ENCODE results near the gene KCNC3. TPM values are rescaled to one million over a fixed set of nuclear protein-coding genes. Genes with fewer than 3 reads are reported as not detected.

Gene KCNC3
- total RNA-seq, 5 donors from 2014 or later (not counting 1 experiment from before 2014, with no cell fraction given): 0.75 to 4.3 (median 1.5) TPM

DNA sequence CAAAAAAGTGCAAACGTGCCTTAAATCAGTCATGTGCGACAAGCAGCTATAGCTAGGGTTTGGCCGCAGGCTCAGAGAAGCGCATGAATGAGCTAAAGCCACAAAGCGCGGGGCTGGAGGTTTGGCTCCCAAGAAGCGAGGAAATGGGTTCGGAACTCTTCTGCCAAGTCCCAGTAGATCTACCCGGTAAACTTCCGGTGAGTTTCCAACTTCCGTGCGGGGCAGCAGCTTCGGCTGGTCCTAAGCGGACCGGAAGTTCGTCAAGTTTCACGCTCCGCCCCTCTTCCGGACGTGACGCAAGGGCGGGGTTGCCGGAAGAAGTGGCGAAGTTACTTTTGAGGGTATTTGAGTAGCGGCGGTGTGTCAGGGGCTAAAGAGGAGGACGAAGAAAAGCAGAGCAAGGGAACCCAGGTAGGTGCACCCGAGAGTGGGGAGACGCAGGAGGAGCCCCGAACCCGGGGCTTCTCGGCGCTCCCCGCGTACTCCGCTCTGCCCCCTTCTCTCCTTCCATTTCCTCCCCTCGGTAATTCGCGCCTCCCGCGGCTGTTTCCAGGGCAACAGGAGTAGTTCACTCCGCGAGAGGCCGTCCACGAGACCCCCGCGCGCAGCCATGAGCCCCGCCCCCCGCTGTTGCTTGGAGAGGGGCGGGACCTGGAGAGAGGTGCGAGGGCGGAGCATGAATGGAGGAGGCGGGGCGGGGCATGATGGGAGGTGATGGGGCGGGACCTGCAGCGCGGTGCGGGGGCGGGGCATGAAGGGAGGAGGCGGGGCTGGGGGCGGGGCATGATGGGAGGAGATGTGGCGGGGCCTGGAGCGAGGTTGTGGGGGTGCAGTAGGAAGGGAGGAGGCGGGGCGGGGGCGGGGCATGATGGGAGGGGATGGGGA, 47.2 kb upstream of the KCNC3 start, which contains the start of gene NR1H2:
NR1H2 (plus strand) TSS at position 292 of the 885 bp plus-strand sequence. CDS start 1,149 bp downstream, outside the sequence.
- H3K4me1 ChIP-seq (ENCODE audit: control insufficient read depth in 1 of 2, extremely low read depth in 1 of 2, insufficient read depth in 2 of 2, low read length in 2 of 2): peaks cover 0 to 24% of the 10 kb centered on the region in 2 experiments
- ChIA-PET POLR2A (interaction anchor here (0.6 to 0.7 kb wide), 3 partner anchors 19 to 486 kb away, joined by 3 to 5 read pairs (median 3); partner anchors contain the start of gene JOSD2 (in 1 of the 2)), CTCF (interaction anchor here in 1 of 2 donors (0.6 to 1.5 kb wide), 3 partner anchors 12 to 133 kb away, joined by 3 to 8 read pairs (median 5); no protein-coding TSS in a partner anchor)
- no peaks in the 10 kb centered on the region for H3K9me3 ChIP-seq
- H3K4me3 ChIP-seq (ENCODE audit: control insufficient read depth in 1 of 2, extremely low read depth in 1 of 2, low read length in 1 of 2): peak within 1 kb of the TSS; percentile 78 to 80
- peaks cover 16 to 32% (median 24%) of the 10 kb centered on the region in 3 donors for H3K4me1 Mint-ChIP-seq
- H3K36me3 ChIP-seq (ENCODE audit: control insufficient read depth in 2 of 2, extremely low read depth in 1 of 2, insufficient read depth in 1 of 2, low read length in 1 of 2): peaks cover 10 to 42% of the 10 kb centered on the region in 2 donors
- no peaks in the 10 kb centered on the region for H3K9me3 Mint-ChIP-seq
- H3K27me3 ChIP-seq (replicated peaks in 1 of 2; ENCODE audit: control insufficient read depth in 2 of 2, extremely low read depth in 1 of 2, insufficient read depth in 2 of 2, low read length in 1 of 2): no peaks in the 10 kb centered on the region
- WGBS (ENCODE audit: insufficient coverage): 0% methylated on average over 47 of the region's 67 CpGs
- H3K4me3 Mint-ChIP-seq: peak within 1 kb of the TSS; percentile 91 to 100 (median 91)
- peak within 1 kb of the TSS; percentile 99 for H3K27ac ChIP-seq (ENCODE audit: low read length)
- ATAC-seq (replicated peaks in 1 of 4) (peak; percentile 87 to 89 (median 89)), DNase-seq (peak; percentile 90 to 98 (median 94))
- no peaks in the 10 kb centered on the region for H3K27me3 Mint-ChIP-seq
- peaks cover 24% of the 10 kb centered on the region for H3K36me3 Mint-ChIP-seq
- H3K27ac Mint-ChIP-seq: peak within 1 kb of the TSS; percentile 95 to 97

DNA sequence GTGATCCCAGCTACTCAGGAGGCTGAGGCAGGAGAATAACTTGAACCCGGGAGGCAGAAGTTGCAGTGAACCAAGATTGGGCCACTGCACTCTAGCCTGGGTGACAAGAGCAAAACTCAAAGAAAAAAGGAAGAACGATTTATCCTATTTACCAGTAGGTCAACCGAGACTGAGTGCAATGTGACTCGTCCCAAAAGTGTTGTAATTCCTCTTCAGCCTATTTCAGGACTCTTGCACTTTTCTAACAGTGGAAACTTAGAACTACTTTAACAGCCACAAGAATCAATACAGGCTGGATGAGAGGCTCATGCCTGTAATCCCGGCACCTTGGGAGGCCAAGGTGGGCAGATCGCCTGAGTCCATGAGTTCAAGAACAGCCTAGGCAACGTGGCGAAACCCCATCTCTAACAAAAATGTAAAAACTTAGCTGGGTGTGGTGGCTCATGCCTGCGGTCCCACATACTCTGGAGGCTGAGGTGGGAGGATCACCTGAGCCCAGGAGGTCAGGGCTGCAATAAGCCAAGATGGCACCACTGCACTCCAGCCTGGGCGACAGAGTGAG, 42.8 kb upstream of the KCNC3 start:
- no peaks in the 10 kb centered on the region for H3K27me3 Mint-ChIP-seq

GRCh38 chr19:50368649-50369570, 39.7 kb upstream of the KCNC3 start:
- peak overlapping the region; percentile 66 to 86 for H3K27ac Mint-ChIP-seq
- Histone ChIP-seq H3K4me3 (ENCODE audit: control insufficient read depth in 1 of 2, extremely low read depth in 1 of 2, low read length in 1 of 2) (peak overlapping the region; percentile 68 to 77), H3K27ac (ENCODE audit: low read length) (peak overlapping the region; percentile 35), H3K27me3 (replicated peaks in 1 of 2; ENCODE audit: control insufficient read depth in 2 of 2, extremely low read depth in 1 of 2, insufficient read depth in 2 of 2, low read length in 1 of 2) (no peaks in the 10 kb centered on the region), H3K4me1 (ENCODE audit: control insufficient read depth in 1 of 2, extremely low read depth in 1 of 2, insufficient read depth in 2 of 2, low read length in 2 of 2) (peaks cover 4 to 38% of the 10 kb centered on the region in 2 experiments), H3K9me3 (no peaks in the 10 kb centered on the region), H3K36me3 (ENCODE audit: control insufficient read depth in 2 of 2, extremely low read depth in 1 of 2, insufficient read depth in 1 of 2, low read length in 1 of 2) (no peaks in the 10 kb centered on the region)
- CTCF ChIA-PET: interaction anchor here in 1 of 2 donors (0.8 to 3.0 kb wide), 2 partner anchors 12 to 46 kb away, joined by 4 to 9 read pairs; no protein-coding TSS in a partner anchor
- no peaks in the 10 kb centered on the region for H3K36me3 Mint-ChIP-seq
- H3K4me1 Mint-ChIP-seq: peaks cover 28 to 37% (median 36%) of the 10 kb centered on the region in 3 donors
- DNase-seq: peak; percentile 36 to 88 (median 67)
- WGBS (ENCODE audit: insufficient coverage): 6% methylated on average over 20 of the region's 34 CpGs
- POLR2A ChIA-PET: no interaction called here
- peak overlapping the region; percentile 86 to 95 (median 86) for H3K4me3 Mint-ChIP-seq
- ATAC-seq (replicated peaks in 1 of 4): peak; percentile 75 to 84 (median 80)
- H3K27me3 Mint-ChIP-seq: no peaks in the 10 kb centered on the region
- H3K9me3 Mint-ChIP-seq: no peaks in the 10 kb centered on the region

More for the DNA sequence above, 42.8 kb upstream of the KCNC3 start:
- ChIA-PET POLR2A (no interaction called here), CTCF (no interaction called here)
- no peak overlapping the region for H3K27ac ChIP-seq (ENCODE audit: low read length)
- Mint-ChIP-seq H3K27ac (no peak overlapping the region), H3K9me3 (no peaks in the 10 kb centered on the region), H3K36me3 (no peaks in the 10 kb centered on the region), H3K4me3 (no peak overlapping the region), H3K4me1 (peaks cover 22 to 28% (median 23%) of the 10 kb centered on the region in 3 donors)
- H3K4me1 ChIP-seq (ENCODE audit: control insufficient read depth in 1 of 2, extremely low read depth in 1 of 2, insufficient read depth in 2 of 2, low read length in 2 of 2): peaks cover 0 to 27% of the 10 kb centered on the region in 2 experiments
- no peak for ATAC-seq (replicated peaks in 1 of 4)
- 100% methylated on average over 2 of the region's 10 CpGs for WGBS (ENCODE audit: insufficient coverage)
- H3K27me3 ChIP-seq (replicated peaks in 1 of 2; ENCODE audit: control insufficient read depth in 2 of 2, extremely low read depth in 1 of 2, insufficient read depth in 2 of 2, low read length in 1 of 2): no peaks in the 10 kb centered on the region
- DNase-seq: no peak
- H3K4me3 ChIP-seq (ENCODE audit: control insufficient read depth in 1 of 2, extremely low read depth in 1 of 2, low read length in 1 of 2): no peak overlapping the region
- no peaks in the 10 kb centered on the region for H3K9me3 ChIP-seq
- no peaks in the 10 kb centered on the region for H3K36me3 ChIP-seq (ENCODE audit: control insufficient read depth in 2 of 2, extremely low read depth in 1 of 2, insufficient read depth in 1 of 2, low read length in 1 of 2)

DNA sequence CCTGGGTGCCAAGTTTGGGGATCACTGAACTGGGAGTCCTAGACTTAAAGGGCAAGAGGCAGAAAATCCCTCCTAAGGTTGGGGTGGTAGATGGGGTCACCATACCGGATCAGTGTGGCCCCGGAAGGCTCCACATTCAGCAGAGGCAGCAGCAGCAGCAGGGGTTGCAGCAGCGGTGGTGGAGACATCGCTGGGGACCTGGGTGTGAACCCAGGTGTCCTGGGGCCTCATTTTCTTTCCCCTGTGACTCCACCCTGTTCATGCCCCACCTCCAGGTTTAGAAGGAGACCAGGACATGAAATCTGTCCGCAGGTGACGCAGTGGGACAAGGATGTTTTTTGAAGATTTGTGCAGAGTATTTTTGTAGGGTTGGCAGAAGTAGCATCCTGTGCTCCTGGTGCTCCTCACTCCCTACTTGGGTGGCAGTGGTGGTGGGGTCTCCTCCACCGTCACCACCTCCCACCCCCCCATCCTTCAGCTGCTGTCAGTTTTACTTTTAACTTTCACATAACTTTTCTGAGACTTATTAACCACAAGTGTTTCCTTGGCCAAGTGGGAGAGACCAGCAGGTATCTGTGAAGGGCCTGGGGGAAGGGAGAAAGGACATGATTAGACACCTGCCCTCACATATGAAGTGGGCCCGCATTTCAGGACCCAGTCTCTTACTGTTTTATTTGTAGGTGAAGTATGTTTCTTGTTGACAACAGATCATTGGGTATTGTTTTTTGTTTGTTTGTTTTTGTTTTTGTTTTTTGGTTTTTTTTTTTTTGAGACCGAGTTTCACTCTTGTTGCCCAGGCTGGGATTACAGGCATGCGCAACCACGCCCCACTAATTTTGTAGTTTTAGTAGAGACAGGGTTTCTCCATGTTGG, 36.5 kb upstream of the KCNC3 start, which contains the start of gene NAPSA:
NAPSA (minus strand) TSS at position 206 of the 873 bp plus-strand sequence; CDS start at position 188, 18 bp downstream.
- H3K36me3 Mint-ChIP-seq: no peaks in the 10 kb centered on the region
- H3K4me3 Mint-ChIP-seq: peak within 1 kb of the TSS; percentile 10 to 61 (median 31)
- ChIA-PET CTCF (interaction anchor here (0.6 to 1.8 kb wide), 4 partner anchors 8 to 752 kb away, joined by 3 to 10 read pairs (median 4); no protein-coding TSS in a partner anchor), POLR2A (interaction anchor here in 1 of 2 donors (0.6 kb wide), 1 partner anchor 353 kb away, joined by 3 read pairs; no protein-coding TSS in a partner anchor)
- H3K4me3 ChIP-seq (ENCODE audit: control insufficient read depth in 1 of 2, extremely low read depth in 1 of 2, low read length in 1 of 2): no peak within 1 kb of the TSS
- DNase-seq (no peak), ATAC-seq (replicated peaks in 1 of 4) (no peak)
- peaks cover 53 to 62% (median 61%) of the 10 kb centered on the region in 3 donors for H3K4me1 Mint-ChIP-seq
- no peaks in the 10 kb centered on the region for H3K9me3 Mint-ChIP-seq
- no peaks in the 10 kb centered on the region for H3K36me3 ChIP-seq (ENCODE audit: control insufficient read depth in 2 of 2, extremely low read depth in 1 of 2, insufficient read depth in 1 of 2, low read length in 1 of 2)
- peak within 1 kb of the TSS; percentile 47 for H3K27ac ChIP-seq (ENCODE audit: low read length)
- H3K4me1 ChIP-seq (ENCODE audit: control insufficient read depth in 1 of 2, extremely low read depth in 1 of 2, insufficient read depth in 2 of 2, low read length in 2 of 2): peaks cover 13 to 57% of the 10 kb centered on the region in 2 experiments
- 60% methylated on average over 5 of the region's 11 CpGs for WGBS (ENCODE audit: insufficient coverage)
- H3K9me3 ChIP-seq: no peaks in the 10 kb centered on the region
- peak within 1 kb of the TSS; percentile 78 to 87 for H3K27ac Mint-ChIP-seq
- H3K27me3 Mint-ChIP-seq: no peaks in the 10 kb centered on the region
- H3K27me3 ChIP-seq (replicated peaks in 1 of 2; ENCODE audit: control insufficient read depth in 2 of 2, extremely low read depth in 1 of 2, insufficient read depth in 2 of 2, low read length in 1 of 2): no peaks in the 10 kb centered on the region

DNA sequence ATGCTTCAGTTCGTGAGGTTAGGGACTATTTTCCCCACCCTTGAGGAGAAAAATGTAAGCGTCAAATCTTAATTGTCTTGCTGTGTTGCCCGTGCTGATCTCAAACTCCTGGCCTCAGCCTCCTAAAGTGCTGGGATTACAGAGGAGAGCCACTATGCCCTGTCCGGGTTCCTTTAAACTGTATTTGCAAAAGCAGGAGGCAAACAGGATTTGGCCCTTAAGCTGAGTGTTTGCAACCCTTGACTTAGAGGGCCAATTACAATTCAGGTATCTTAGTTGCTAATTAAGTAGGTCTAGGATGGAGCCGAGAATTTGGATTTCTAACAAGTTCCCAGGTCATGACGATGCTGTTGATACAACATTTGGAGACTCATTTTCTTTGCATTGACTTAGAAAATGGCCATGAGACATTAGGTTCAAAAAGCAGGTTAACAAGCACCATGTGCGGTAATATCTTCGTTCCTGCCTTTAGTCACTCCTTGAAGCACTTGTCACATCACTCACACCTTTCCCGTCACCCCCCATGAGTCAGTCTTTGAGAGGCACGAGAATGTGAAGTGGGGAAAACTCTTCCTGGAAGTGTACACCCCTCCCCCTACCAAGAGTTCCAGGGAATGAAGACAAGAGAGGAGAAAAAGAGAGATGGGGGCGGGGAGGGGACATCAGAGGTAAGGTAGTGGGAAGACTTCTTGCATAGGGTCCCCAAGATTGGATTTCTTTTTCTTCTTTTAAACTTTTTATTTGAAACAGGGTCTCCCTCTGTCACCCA, 33.7 kb upstream of the KCNC3 start:
- H3K4me1 ChIP-seq (ENCODE audit: control insufficient read depth in 1 of 2, extremely low read depth in 1 of 2, insufficient read depth in 2 of 2, low read length in 2 of 2): peaks cover 15 to 58% of the 10 kb centered on the region in 2 experiments
- 64% methylated on average over 2 of the region's 11 CpGs for WGBS (ENCODE audit: insufficient coverage)
- Mint-ChIP-seq H3K36me3 (no peaks in the 10 kb centered on the region), H3K27me3 (peaks cover 0 to 1% of the 10 kb centered on the region in 2 donors), H3K27ac (peak overlapping the region; percentile 75 to 76), H3K4me3 (peak overlapping the region in 2 of 3 donors; percentile 43 to 65), H3K9me3 (no peaks in the 10 kb centered on the region), H3K4me1 (peaks cover 60 to 70% (median 70%) of the 10 kb centered on the region in 3 donors)
- no peaks in the 10 kb centered on the region for H3K36me3 ChIP-seq (ENCODE audit: control insufficient read depth in 2 of 2, extremely low read depth in 1 of 2, insufficient read depth in 1 of 2, low read length in 1 of 2)
- no peak overlapping the region for H3K4me3 ChIP-seq (ENCODE audit: control insufficient read depth in 1 of 2, extremely low read depth in 1 of 2, low read length in 1 of 2)
- H3K27ac ChIP-seq (ENCODE audit: low read length): no peak overlapping the region
- ATAC-seq (replicated peaks in 1 of 4) (no peak), DNase-seq (no peak)
- ChIA-PET POLR2A (no interaction called here), CTCF (no interaction called here)
- no peaks in the 10 kb centered on the region for H3K27me3 ChIP-seq (replicated peaks in 1 of 2; ENCODE audit: control insufficient read depth in 2 of 2, extremely low read depth in 1 of 2, insufficient read depth in 2 of 2, low read length in 1 of 2)
- no peaks in the 10 kb centered on the region for H3K9me3 ChIP-seq

Measured in T-cell (primary cell).